ENCODE measurements around the gene AJAP1.
A peak's percentile ranks its signal among the peaks of the same experiment; 100 is the strongest.

DNA sequence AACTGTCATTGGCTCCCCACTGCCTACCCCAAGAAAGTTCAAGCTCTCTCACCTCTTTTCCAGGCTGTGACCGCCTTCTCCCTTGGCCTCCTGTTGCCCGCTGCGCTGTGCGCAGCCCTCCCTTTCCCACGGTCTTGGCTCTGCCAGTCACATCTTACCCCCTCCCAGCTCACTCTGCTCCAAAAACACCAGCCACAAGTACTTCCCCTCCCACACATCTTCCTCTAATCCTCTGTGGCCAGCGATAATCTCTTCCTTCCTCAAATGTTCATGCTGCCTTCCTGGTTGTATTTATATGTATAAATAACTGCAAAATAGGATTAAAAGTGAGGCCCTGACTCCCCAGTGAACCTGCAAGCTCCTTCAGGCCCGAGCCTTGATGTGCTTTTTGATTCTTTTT lies 81.8 kb downstream of the AJAP1 start:
- TF ChIP-seq POLR2A (IDR thresholded peaks at IDR 0.05; ENCODE audit: extremely low read depth, insufficient read length) (no peak), MYC (IDR thresholded peaks at IDR 0.05; ENCODE audit: low read depth, low read length) (no peak), MAX (IDR thresholded peaks at IDR 0.05; ENCODE audit: low read depth, low read length) (peak; percentile 15; the same call in 1 of the 2 replicates)
- TF ChIP-seq, protein P1, sequence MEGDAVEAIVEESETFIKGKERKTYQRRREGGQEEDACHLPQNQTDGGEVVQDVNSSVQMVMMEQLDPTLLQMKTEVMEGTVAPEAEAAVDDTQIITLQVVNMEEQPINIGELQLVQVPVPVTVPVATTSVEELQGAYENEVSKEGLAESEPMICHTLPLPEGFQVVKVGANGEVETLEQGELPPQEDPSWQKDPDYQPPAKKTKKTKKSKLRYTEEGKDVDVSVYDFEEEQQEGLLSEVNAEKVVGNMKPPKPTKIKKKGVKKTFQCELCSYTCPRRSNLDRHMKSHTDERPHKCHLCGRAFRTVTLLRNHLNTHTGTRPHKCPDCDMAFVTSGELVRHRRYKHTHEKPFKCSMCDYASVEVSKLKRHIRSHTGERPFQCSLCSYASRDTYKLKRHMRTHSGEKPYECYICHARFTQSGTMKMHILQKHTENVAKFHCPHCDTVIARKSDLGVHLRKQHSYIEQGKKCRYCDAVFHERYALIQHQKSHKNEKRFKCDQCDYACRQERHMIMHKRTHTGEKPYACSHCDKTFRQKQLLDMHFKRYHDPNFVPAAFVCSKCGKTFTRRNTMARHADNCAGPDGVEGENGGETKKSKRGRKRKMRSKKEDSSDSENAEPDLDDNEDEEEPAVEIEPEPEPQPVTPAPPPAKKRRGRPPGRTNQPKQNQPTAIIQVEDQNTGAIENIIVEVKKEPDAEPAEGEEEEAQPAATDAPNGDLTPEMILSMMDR (IDR thresholded peaks at IDR 0.05; ENCODE audit: low read depth, low read length): no peak
